H1 (cell line): ENCODE data around the gene LCN10. TPM values are rescaled to one million over a fixed set of nuclear protein-coding genes. Genes with fewer than 3 reads are reported as not detected.

Source experiments
- CTCF ChIA-PET: fragments of 300-600 bp; sonication (Branson Sonifier 250); formaldehyde crosslinking; loops from one replicate; lab custom pipeline; 2021; ENCODE audit not compliant: partially characterized antibody; lab: Charles Lee
- POLR2A ChIA-PET: fragments of 300-600 bp; sonication (Branson Sonifier 250); formaldehyde crosslinking; loops from one replicate; lab custom pipeline; 2021; ENCODE audit warnings: inconsistent platforms; ENCODE audit not compliant: partially characterized antibody; lab: Charles Lee
- DNase-seq, 2 experiments: peaks; one replicate each; pipeline versions ENCODE4 v3.0.0 to v3.0.0-alpha.2; 2010 to 2022; ENCODE audit warnings: low spot score in 2 of 2, low read depth in 1 of 2, mixed read lengths in 1 of 2
- FAIRE-seq: peaks from 2 replicates; lab custom pipeline; 2011; peaks lifted over from hg19 to GRCh38; lab: Jason Lieb, UNC
- H2AFZ ChIP-seq: 2 replicates; pipeline ENCODE4 v1.8.1; 2012; ENCODE audit warnings: low read length, inconsistent platforms
- H2AK5ac ChIP-seq: 2 replicates; pipeline ENCODE4 v1.6.1; 2013; ENCODE audit warnings: low read depth, low read length
- H2BK120ac ChIP-seq: replicated peaks from 2 replicates; pipeline ENCODE3; 2013; ENCODE audit warnings: low read depth, low read length, inconsistent platforms
- H2BK12ac ChIP-seq: 2 replicates; pipeline ENCODE4 v1.6.1; 2013; ENCODE audit warnings: low read depth, low read length
- H2BK15ac ChIP-seq: 2 replicates; pipeline ENCODE4 v1.6.1; 2013; ENCODE audit warnings: low read length
- H2BK20ac ChIP-seq: 2 replicates; pipeline ENCODE4 v1.6.1; 2013; ENCODE audit warnings: low read length
- H2BK5ac ChIP-seq: 2 replicates; pipeline ENCODE4 v1.6.1; 2013; ENCODE audit warnings: low read depth, low read length
- H3K14ac ChIP-seq: 2 replicates; pipeline ENCODE4 v1.6.1; 2013; ENCODE audit warnings: inconsistent platforms; ENCODE audit not compliant: insufficient read length
- H3K18ac ChIP-seq: 2 replicates; pipeline ENCODE4 v1.6.1; 2013; ENCODE audit warnings: low read length; ENCODE audit errors: extremely low read depth
- H3K23ac ChIP-seq: 2 replicates; pipeline ENCODE4 v1.6.1; 2013; ENCODE audit warnings: inconsistent platforms; ENCODE audit not compliant: insufficient read length
- H3K23me2 ChIP-seq: 2 replicates; pipeline ENCODE4 v1.6.1; 2013; ENCODE audit warnings: low read depth, low read length
- H3K27ac ChIP-seq: 2 replicates; pipeline ENCODE4 v1.6.1; 2011; ENCODE audit warnings: low read depth, low read length, inconsistent platforms
- H3K27me3 ChIP-seq, 4 experiments: replicated peaks in 1 of 4; 1 replicate in 1 of 4; 2 replicates in 3 of 4; pipeline versions ENCODE4 v1.6.1 to v1.8.1; 2011 to 2013; ENCODE audit warnings: low read length in 3 of 4, mild to moderate bottlenecking in 3 of 4, inconsistent platforms in 2 of 4, mixed read lengths in 2 of 4, moderate library complexity in 1 of 4; ENCODE audit not compliant: control insufficient read depth in 3 of 4, insufficient read depth in 3 of 4; ENCODE audit errors: extremely low read depth in 1 of 4
- H3K36me3 ChIP-seq, 4 experiments: 2 replicates each; pipeline versions ENCODE4 v1.6.1 to v1.8.1; 2011 to 2013; ENCODE audit warnings: mild to moderate bottlenecking in 4 of 4, low read length in 3 of 4, moderate library complexity in 2 of 4, control low read depth in 1 of 4, inconsistent platforms in 1 of 4; ENCODE audit not compliant: insufficient read depth in 4 of 4, control insufficient read depth in 2 of 4
- H3K4ac ChIP-seq: replicated peaks from 2 replicates; pipeline ENCODE3; 2013; ENCODE audit warnings: low read length, low read depth, mixed read lengths, inconsistent platforms; ENCODE audit not compliant: insufficient read length
- H3K4me1 ChIP-seq, 4 experiments: replicated peaks in 1 of 4; 1 replicate in 1 of 4; 2 replicates in 3 of 4; pipeline versions ENCODE4 v1.6.1 to v1.8.1; 2011 to 2013; ENCODE audit warnings: low read length in 3 of 4, inconsistent platforms in 2 of 4, mixed read lengths in 1 of 4; ENCODE audit not compliant: insufficient read depth in 4 of 4, control insufficient read depth in 3 of 4
- H3K4me2 ChIP-seq, 2 experiments: 2 replicates each; pipeline versions ENCODE4 v1.6.1 to v1.8.1; 2011 to 2013; ENCODE audit warnings: low read depth in 2 of 2, low read length in 2 of 2, control low read depth in 1 of 2, inconsistent platforms in 1 of 2, mild to moderate bottlenecking in 1 of 2; ENCODE audit not compliant: insufficient read depth in 1 of 2
- H3K4me3 ChIP-seq, 4 experiments: fragments of 200-600, 300-600 bp in 1 of 4; sonication (generic), shearing (Covaris generic), sonication (Bioruptor Twin) in 1 of 4; 2 replicates each; pipeline versions ENCODE4 v1.5.1 to v1.8.1; 2011 to 2016; ENCODE audit warnings: low read length in 4 of 4, low read depth in 3 of 4, control low read depth in 2 of 4, inconsistent platforms in 2 of 4, mild to moderate bottlenecking in 2 of 4, mixed read lengths in 1 of 4, moderate library complexity in 1 of 4; ENCODE audit not compliant: insufficient read depth in 2 of 4; ENCODE audit errors: extremely low read depth in 1 of 4
- H3K56ac ChIP-seq: replicated peaks from 2 replicates; pipeline ENCODE3; 2013; ENCODE audit warnings: low read depth, mild to moderate bottlenecking, mixed read lengths, low read length, inconsistent platforms; ENCODE audit not compliant: insufficient read length
- H3K79me1 ChIP-seq: 2 replicates; pipeline ENCODE4 v1.6.1; 2013; ENCODE audit warnings: low read depth, low read length, control low read depth
- H3K79me2 ChIP-seq, 2 experiments: 2 replicates each; pipeline versions ENCODE4 v1.6.1 to v1.8.1; 2012 to 2013; ENCODE audit warnings: low read length in 2 of 2, mild to moderate bottlenecking in 2 of 2, inconsistent platforms in 1 of 2; ENCODE audit not compliant: insufficient read depth in 2 of 2, control insufficient read depth in 1 of 2
- H3K9ac ChIP-seq, 4 experiments: replicated peaks in 1 of 4; 1 replicate in 1 of 4; 2 replicates in 3 of 4; pipeline versions ENCODE4 v1.6.1 to v1.8.1; 2011 to 2013; ENCODE audit warnings: low read depth in 3 of 4, low read length in 3 of 4, control low read depth in 2 of 4, mild to moderate bottlenecking in 2 of 4, moderate library complexity in 2 of 4, inconsistent platforms in 1 of 4; ENCODE audit errors: extremely low read depth in 1 of 4
- H3K9me3 ChIP-seq, 2 experiments: 2 replicates each; pipeline versions ENCODE4 v1.6.1 to v1.8.1; 2012 to 2013; ENCODE audit warnings: mild to moderate bottlenecking in 2 of 2, moderate library complexity in 2 of 2, control low read depth in 1 of 2, inconsistent platforms in 1 of 2, low read depth in 1 of 2, low read length in 1 of 2, mixed read lengths in 1 of 2; ENCODE audit not compliant: insufficient read depth in 2 of 2
- H4K20me1 ChIP-seq, 2 experiments: replicated peaks in 1 of 2; 2 replicates each; pipeline versions ENCODE3 to v1.8.1; 2011 to 2013; ENCODE audit warnings: inconsistent platforms in 2 of 2, low read length in 2 of 2, mild to moderate bottlenecking in 1 of 2; ENCODE audit not compliant: insufficient read depth in 2 of 2, control insufficient read depth in 1 of 2
- H4K5ac ChIP-seq: 2 replicates; pipeline ENCODE4 v1.6.1; 2013; ENCODE audit warnings: low read length, low read depth, mixed read lengths, inconsistent platforms; ENCODE audit not compliant: insufficient read length
- H4K8ac ChIP-seq: 2 replicates; pipeline ENCODE4 v1.8.0; 2013; ENCODE audit warnings: mild to moderate bottlenecking, moderate library complexity, low read length, inconsistent platforms; ENCODE audit not compliant: insufficient read depth; ENCODE audit errors: extremely low read depth
- H4K91ac ChIP-seq: replicated peaks from 2 replicates; pipeline ENCODE3; 2013; ENCODE audit warnings: low read length, mixed read lengths, inconsistent platforms; ENCODE audit not compliant: insufficient read length
- CBX5 ChIP-seq: fragments of 300-800, 300-1000 bp; sonication (generic); IDR thresholded peaks from 2 replicates; pipeline ENCODE4 v1.7.1; 2016; ENCODE audit warnings: antibody characterized with exemption, low read length, low read depth
- MAX ChIP-seq: IDR thresholded peaks from 2 replicates; pipeline ENCODE4 v1.6.1; 2012; ENCODE audit warnings: inconsistent platforms
- RAD21 ChIP-seq, 2 experiments: IDR thresholded peaks in 1 of 2; conservative IDR thresholded peaks in 1 of 2; 2 replicates each; pipeline ENCODE4 v1.6.1; 2011; ENCODE audit warnings: low read depth in 2 of 2, low read length in 2 of 2, improper control_type of control experiment in 1 of 2, inconsistent platforms in 1 of 2, mild to moderate bottlenecking in 1 of 2, moderate library complexity in 1 of 2
- USF2 ChIP-seq: IDR thresholded peaks from 2 replicates; pipeline ENCODE4 v1.6.1; 2011; ENCODE audit warnings: low read length, improper control_type of control experiment
- ZNF274 ChIP-seq: IDR thresholded peaks from 2 replicates; pipeline ENCODE4 v1.7.0; 2012; ENCODE audit warnings: low read length, borderline replicate concordance; ENCODE audit errors: extremely low read depth
- WGBS, 2 experiments: shearing (Covaris generic) in 1 of 2; methylation state at CpG; one replicate each; pipeline versions ENCODE4 v1.1.6 to v1.1.7; 2013 to 2015; ENCODE audit warnings: low lambda C conversion rate in 2 of 2, mixed read lengths in 2 of 2, inconsistent platforms in 1 of 2, low coverage in 1 of 2, missing lambda C conversion rate in 1 of 2; ENCODE audit not compliant: insufficient replicate concordance in 2 of 2, insufficient coverage in 1 of 2, insufficient read length in 1 of 2; ENCODE audit errors: extremely low coverage in 1 of 2, missing lambda C conversion rate in 1 of 2; 5-methylcytosine and 5-hydroxymethylcytosine counted together
- polyA plus RNA-seq, 7 experiments: library from polyadenylated mRNA; depleted of rRNA in 3 of 7; stranded (reverse) in 5 of 7; unstranded in 2 of 7; fragments of >200 nt in 5 of 7; fragments of 200-250 nt in 2 of 7; gene quantifications; 1 replicate in 5 of 7; 2 replicates in 1 of 7; 4 replicates in 1 of 7; pipeline versions ENCODE4 v1.2.1 to v1.2.3, GENCODE V29; 2011 to 2013; ENCODE audit warnings: missing spikeins in 2 of 7, mixed read lengths in 2 of 7
- total RNA-seq: library from RNA; stranded (reverse); fragmentation: NEBNext Ultra II Directional; extraction: Animal tissue kit (Norgen Biotek cat#: 25700); gene quantifications from 2 replicates; pipeline ENCODE4 v1.2.1, GENCODE V29; 2021

The LCN10 gene
- total and polyA plus RNA-seq, 2 of the 8 experiments (the other 6 are each of a cell fraction or from before 2014, with no cell fraction given) = 2.6 to 2.8 TPM

- 91% methylated on average over 24 of the region's 24 CpGs; no CpG with 5 or more reads in 1 of the 2 experiments for WGBS, 2 experiments
- Histone ChIP-seq H4K8ac (no peak overlapping the region), H4K91ac (no peak overlapping the region), H3K56ac (no peak overlapping the region), H3K4me3 (no peak overlapping the region), H3K4me1 (peaks cover 0 to 12% (median 6%) of the 10 kb centered on the region in 4 experiments; a peak in 5 of 7 replicates), H2BK12ac (peak overlapping the region; percentile 77; the same call in 1 of the 2 replicates), H2AK5ac (no peak overlapping the region), H2BK20ac (0 out of 2 replicates have a peak overlapping the region, but pooled peaks have one; percentile 61), H2BK15ac (no peak overlapping the region), H3K23ac (no peak overlapping the region), H3K23me2 (peaks cover 3% of the 10 kb centered on the region; the same call in 1 of the 2 replicates), H3K18ac (no peak overlapping the region; the same call in 1 of the 2 replicates), H3K79me2 (peaks cover 0 to 11% of the 10 kb centered on the region in 2 experiments; a peak in 1 of 4 replicates), H4K20me1 (peaks cover 10 to 11% of the 10 kb centered on the region in 2 experiments), H3K27ac (no peak overlapping the region), H3K4ac (peak overlapping the region; percentile 23)
- no peak for FAIRE-seq
- no peak for TF ChIP-seq ZNF274
- no peak for TF ChIP-seq RAD21 (IDR thresholded peaks at IDR 0.05 in 1 of 2, conservative IDR thresholded peaks at IDR 0.05 in 1 of 2; ENCODE audit: low read depth in 2 of 2, low read length in 2 of 2)
- TF ChIP-seq CBX5 = no peak
- no peak for TF ChIP-seq USF2
- TF ChIP-seq MAX = no peak
- TF ChIP-seq, all 59 proteins: peak for 0
- no peaks in the 10 kb centered on the region for H3K36me3 ChIP-seq
- no peak overlapping the region for H2BK5ac ChIP-seq
- ChIA-PET CTCF (interaction anchor here (1.0 kb wide), 1 partner anchor 10 kb away, joined by 3 read pairs; no protein-coding TSS in a partner anchor), POLR2A (interaction anchor here (5.0 kb wide), 1 partner anchor 18 kb away, joined by 35 read pairs; no protein-coding TSS in a partner anchor)
- peaks cover 14% of the 10 kb centered on the region for H3K79me1 ChIP-seq
- H3K9ac ChIP-seq = no peak overlapping the region
- peaks cover 0 to 5% (median 3%) of the 10 kb centered on the region in 4 experiments; a peak in 4 of 7 replicates for H3K27me3 ChIP-seq
- no peak overlapping the region for H4K5ac ChIP-seq
- no peak for DNase-seq
- H2AFZ ChIP-seq = no peak overlapping the region
- H3K14ac ChIP-seq = no peak overlapping the region
- no peak overlapping the region for H3K4me2 ChIP-seq
- H2BK120ac ChIP-seq = no peak overlapping the region
- H3K9me3 ChIP-seq = no peaks in the 10 kb centered on the region
Observed at GRCh38 chr9:136709454-136710109, 33.2 kb downstream of the LCN10 start.
